HepG2 (cell line): ENCODE results near the gene SF3A2. TPM values are rescaled to one million over a fixed set of nuclear protein-coding genes. Genes with fewer than 3 reads are reported as not detected.
A peak's percentile ranks its signal among the peaks of the same experiment; 100 is the strongest.

Experiments used
- ETV5 ChIP-seq: IDR thresholded peaks from 2 replicates; pipeline ENCODE4 v1.6.1; 2018; ENCODE audit warnings: missing biosample characterization, missing genetic modification reagents, inconsistent platforms, borderline replicate concordance
- HNRNPL ChIP-seq: fragments of 200-400 bp; formaldehyde crosslinking; IDR thresholded peaks from 2 replicates; pipeline ENCODE4 v1.6.1; 2017; ENCODE audit warnings: mild to moderate bottlenecking, low read depth, low read length
- JUN ChIP-seq: sonication (generic); formaldehyde crosslinking; IDR thresholded peaks from 2 replicates; pipeline ENCODE4 v1.4.0; 2020; ENCODE audit warnings: mild to moderate bottlenecking, missing genetic modification reagents
- KDM5A ChIP-seq: fragments of 200-600 bp; sonication (generic); IDR thresholded peaks from 2 replicates; pipeline ENCODE4 v1.7.0; 2018; ENCODE audit warnings: antibody characterized with exemption, mild to moderate bottlenecking, low read length, borderline replicate concordance
- KLF15 ChIP-seq: sonication (generic); formaldehyde crosslinking; IDR thresholded peaks from 2 replicates; pipeline ENCODE4 v1.8.1; 2023; ENCODE audit warnings: borderline replicate concordance, mild to moderate bottlenecking, inconsistent platforms, missing genetic modification reagents, mixed read lengths
- KLF6 ChIP-seq: IDR thresholded peaks from 2 replicates; pipeline ENCODE4 v1.8.0; 2016; ENCODE audit warnings: missing biosample characterization, missing genetic modification reagents
- MTA3 ChIP-seq: sonication (generic); formaldehyde crosslinking; IDR thresholded peaks from 2 replicates; pipeline ENCODE4 v1.4.0; 2020; ENCODE audit warnings: missing genetic modification reagents
- MXD4 ChIP-seq: IDR thresholded peaks from 2 replicates; pipeline ENCODE4 v1.6.1; 2016; ENCODE audit warnings: mild to moderate bottlenecking, missing biosample characterization, missing genetic modification reagents
- REL ChIP-seq: sonication (generic); formaldehyde crosslinking; conservative IDR thresholded peaks from 2 replicates; pipeline ENCODE4 v1.8.0; 2022; ENCODE audit warnings: mild to moderate bottlenecking, missing genetic modification reagents, moderate library complexity
- ZFP36L1 ChIP-seq: sonication (generic); formaldehyde crosslinking; IDR thresholded peaks from 2 replicates; pipeline ENCODE4 v1.8.0; 2022; ENCODE audit warnings: mild to moderate bottlenecking, missing genetic modification reagents, moderate library complexity
- ZNF460 ChIP-seq: sonication (generic); formaldehyde crosslinking; IDR thresholded peaks from 2 replicates; pipeline ENCODE4 v1.5.1; 2020; ENCODE audit warnings: missing genetic modification reagents, mild to moderate bottlenecking, borderline replicate concordance
- ZNF543 ChIP-seq: sonication (generic); formaldehyde crosslinking; IDR thresholded peaks from 2 replicates; pipeline ENCODE4 v1.4.0; 2020; ENCODE audit warnings: mild to moderate bottlenecking, missing genetic modification reagents
- ZNF761 ChIP-seq: sonication (generic); formaldehyde crosslinking; conservative IDR thresholded peaks from 2 replicates; pipeline ENCODE4 v1.4.0; 2020; ENCODE audit warnings: mild to moderate bottlenecking, missing genetic modification reagents
- polyA plus RNA-seq, 8 experiments: library from polyadenylated mRNA; depleted of rRNA in 3 of 8; stranded (reverse) in 7 of 8; unstranded in 1 of 8; fragments of >200 nt; fragmentation: Illumina TruSeq in 4 of 8; extraction: Trizol in 4 of 8; gene quantifications; 2 replicates each; pipeline versions ENCODE4 v1.2.1 to v1.2.3, GENCODE V29; 2011 to 2016; ENCODE audit warnings: low read depth in 4 of 8, missing spikeins in 1 of 8, mixed read lengths in 1 of 8; ENCODE audit not compliant: insufficient read depth in 1 of 8
- total RNA-seq, 5 experiments: library from RNA; depleted of rRNA; stranded (reverse); fragments of >200 nt; fragmentation: Illumina TruSeq; extraction: Trizol; gene quantifications; 2 replicates each; pipeline ENCODE4 v1.2.3, GENCODE V29; 2016; ENCODE audit warnings: low read depth in 1 of 5
- TF ChIP-seq, protein P1 (sequence below): sonication (generic); formaldehyde crosslinking; IDR thresholded peaks from 2 replicates; pipeline ENCODE4 v1.8.1; 2023; ENCODE audit warnings: mild to moderate bottlenecking, inconsistent platforms, moderate library complexity, missing genetic modification reagents, borderline replicate concordance
- TF ChIP-seq, protein P2 (sequence below): sonication (generic); formaldehyde crosslinking; IDR thresholded peaks from 2 replicates; pipeline ENCODE4 v1.4.0; 2020; ENCODE audit warnings: missing genetic modification reagents
- TF ChIP-seq, protein P3 (sequence below): sonication (generic); formaldehyde crosslinking; IDR thresholded peaks from 2 replicates; pipeline ENCODE4 v1.8.0; 2022; ENCODE audit warnings: mild to moderate bottlenecking, missing genetic modification reagents, moderate library complexity
- TF ChIP-seq, protein P4 (sequence below): sonication (generic); formaldehyde crosslinking; IDR thresholded peaks from 2 replicates; pipeline ENCODE4 v1.4.0; 2020; ENCODE audit warnings: missing genetic modification reagents, borderline replicate concordance
- TF ChIP-seq, protein P5 (sequence below): IDR thresholded peaks from 2 replicates; pipeline ENCODE4 v1.6.1; 2016; ENCODE audit warnings: mild to moderate bottlenecking

The SF3A2 gene
- total and polyA plus RNA-seq, 2 of the 13 experiments (the other 11 are each of a cell fraction or from before 2014, with no cell fraction given) = 8.6 to 8.8 TPM

DNA sequence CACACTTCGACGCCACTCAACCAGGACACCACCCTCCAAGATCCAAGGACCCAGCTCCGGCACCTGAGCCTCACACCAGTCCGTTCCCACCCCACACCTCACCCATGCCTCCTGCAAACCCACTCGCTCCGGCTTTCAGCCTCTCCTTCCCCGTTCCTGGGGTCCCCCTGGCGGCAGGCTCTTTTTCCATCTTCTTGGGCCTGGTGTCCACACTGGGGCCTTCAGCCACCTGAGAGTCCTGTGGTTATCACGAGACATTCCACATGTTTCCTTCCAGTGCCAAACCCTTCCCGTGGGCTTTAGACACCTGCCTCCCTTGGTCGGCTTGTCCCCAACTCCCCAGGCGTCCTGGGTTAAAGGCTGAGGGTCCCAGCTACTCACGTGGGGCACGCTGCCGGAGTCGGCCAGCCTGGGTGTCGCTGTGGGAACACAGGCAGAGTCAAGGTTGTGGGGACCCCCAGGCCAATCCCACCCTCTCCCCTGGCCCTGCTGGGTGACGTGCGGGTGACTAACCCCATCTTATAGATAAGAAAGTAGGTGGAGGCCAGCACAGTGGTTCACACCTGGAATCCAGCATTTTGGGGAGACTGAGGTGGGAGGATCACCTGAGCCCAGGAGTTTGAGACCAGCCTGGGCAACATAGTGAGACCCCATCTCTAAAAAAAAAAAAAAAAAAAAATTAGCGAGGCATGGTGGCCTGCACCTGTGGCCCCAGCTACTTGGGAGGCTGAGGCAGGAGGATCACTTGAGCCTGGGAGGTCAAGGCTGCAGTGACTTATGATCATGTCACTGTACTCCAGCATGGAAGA, 17.6 kb downstream of the SF3A2 start (continued):
- TF ChIP-seq, protein P1, sequence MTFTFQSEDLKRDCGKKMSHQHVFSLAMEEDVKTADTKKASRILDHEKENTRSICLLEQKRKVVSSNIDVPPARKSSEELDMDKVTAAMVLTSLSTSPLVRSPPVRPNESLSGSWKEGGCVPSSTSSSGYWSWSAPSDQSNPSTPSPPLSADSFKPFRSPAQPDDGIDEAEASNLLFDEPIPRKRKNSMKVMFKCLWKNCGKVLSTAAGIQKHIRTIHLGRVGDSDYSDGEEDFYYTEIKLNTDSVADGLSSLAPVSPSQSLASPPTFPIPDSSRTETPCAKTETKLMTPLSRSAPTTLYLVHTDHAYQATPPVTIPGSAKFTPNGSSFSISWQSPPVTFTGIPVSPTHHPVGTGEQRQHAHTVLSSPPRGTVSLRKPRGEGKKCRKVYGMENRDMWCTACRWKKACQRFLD (CRISPR knock-in tag) = no peak
- TF ChIP-seq ETV5 (CRISPR knock-in tag) (no peak), REL (no peak), MTA3 (no peak), HNRNPL (peak; percentile 65; the same call in 1 of the 2 replicates), MXD4 (CRISPR knock-in tag) (no peak), ZFP36L1 (no peak), ZNF460 (CRISPR knock-in tag) (no peak), ZNF761 (no peak), KLF15 (no peak), KLF6 (no peak), ZNF543 (CRISPR knock-in tag) (no peak), JUN (CRISPR knock-in tag) (no peak), KDM5A (no peak)
- TF ChIP-seq, protein P2, sequence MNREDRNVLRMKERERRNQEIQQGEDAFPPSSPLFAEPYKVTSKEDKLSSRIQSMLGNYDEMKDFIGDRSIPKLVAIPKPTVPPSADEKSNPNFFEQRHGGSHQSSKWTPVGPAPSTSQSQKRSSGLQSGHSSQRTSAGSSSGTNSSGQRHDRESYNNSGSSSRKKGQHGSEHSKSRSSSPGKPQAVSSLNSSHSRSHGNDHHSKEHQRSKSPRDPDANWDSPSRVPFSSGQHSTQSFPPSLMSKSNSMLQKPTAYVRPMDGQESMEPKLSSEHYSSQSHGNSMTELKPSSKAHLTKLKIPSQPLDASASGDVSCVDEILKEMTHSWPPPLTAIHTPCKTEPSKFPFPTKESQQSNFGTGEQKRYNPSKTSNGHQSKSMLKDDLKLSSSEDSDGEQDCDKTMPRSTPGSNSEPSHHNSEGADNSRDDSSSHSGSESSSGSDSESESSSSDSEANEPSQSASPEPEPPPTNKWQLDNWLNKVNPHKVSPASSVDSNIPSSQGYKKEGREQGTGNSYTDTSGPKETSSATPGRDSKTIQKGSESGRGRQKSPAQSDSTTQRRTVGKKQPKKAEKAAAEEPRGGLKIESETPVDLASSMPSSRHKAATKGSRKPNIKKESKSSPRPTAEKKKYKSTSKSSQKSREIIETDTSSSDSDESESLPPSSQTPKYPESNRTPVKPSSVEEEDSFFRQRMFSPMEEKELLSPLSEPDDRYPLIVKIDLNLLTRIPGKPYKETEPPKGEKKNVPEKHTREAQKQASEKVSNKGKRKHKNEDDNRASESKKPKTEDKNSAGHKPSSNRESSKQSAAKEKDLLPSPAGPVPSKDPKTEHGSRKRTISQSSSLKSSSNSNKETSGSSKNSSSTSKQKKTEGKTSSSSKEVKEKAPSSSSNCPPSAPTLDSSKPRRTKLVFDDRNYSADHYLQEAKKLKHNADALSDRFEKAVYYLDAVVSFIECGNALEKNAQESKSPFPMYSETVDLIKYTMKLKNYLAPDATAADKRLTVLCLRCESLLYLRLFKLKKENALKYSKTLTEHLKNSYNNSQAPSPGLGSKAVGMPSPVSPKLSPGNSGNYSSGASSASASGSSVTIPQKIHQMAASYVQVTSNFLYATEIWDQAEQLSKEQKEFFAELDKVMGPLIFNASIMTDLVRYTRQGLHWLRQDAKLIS (CRISPR knock-in tag) = no peak
- TF ChIP-seq, protein P3, sequence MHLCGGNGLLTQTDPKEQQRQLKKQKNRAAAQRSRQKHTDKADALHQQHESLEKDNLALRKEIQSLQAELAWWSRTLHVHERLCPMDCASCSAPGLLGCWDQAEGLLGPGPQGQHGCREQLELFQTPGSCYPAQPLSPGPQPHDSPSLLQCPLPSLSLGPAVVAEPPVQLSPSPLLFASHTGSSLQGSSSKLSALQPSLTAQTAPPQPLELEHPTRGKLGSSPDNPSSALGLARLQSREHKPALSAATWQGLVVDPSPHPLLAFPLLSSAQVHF (CRISPR knock-in tag) = no peak
- TF ChIP-seq, protein P4, sequence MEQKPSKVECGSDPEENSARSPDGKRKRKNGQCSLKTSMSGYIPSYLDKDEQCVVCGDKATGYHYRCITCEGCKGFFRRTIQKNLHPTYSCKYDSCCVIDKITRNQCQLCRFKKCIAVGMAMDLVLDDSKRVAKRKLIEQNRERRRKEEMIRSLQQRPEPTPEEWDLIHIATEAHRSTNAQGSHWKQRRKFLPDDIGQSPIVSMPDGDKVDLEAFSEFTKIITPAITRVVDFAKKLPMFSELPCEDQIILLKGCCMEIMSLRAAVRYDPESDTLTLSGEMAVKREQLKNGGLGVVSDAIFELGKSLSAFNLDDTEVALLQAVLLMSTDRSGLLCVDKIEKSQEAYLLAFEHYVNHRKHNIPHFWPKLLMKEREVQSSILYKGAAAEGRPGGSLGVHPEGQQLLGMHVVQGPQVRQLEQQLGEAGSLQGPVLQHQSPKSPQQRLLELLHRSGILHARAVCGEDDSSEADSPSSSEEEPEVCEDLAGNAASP (CRISPR knock-in tag) = no peak
- TF ChIP-seq, protein P5, sequence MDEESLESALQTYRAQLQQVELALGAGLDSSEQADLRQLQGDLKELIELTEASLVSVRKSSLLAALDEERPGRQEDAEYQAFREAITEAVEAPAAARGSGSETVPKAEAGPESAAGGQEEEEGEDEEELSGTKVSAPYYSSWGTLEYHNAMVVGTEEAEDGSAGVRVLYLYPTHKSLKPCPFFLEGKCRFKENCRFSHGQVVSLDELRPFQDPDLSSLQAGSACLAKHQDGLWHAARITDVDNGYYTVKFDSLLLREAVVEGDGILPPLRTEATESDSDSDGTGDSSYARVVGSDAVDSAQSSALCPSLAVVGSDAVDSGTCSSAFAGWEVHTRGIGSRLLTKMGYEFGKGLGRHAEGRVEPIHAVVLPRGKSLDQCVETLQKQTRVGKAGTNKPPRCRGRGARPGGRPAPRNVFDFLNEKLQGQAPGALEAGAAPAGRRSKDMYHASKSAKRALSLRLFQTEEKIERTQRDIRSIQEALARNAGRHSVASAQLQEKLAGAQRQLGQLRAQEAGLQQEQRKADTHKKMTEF (CRISPR knock-in tag) = no peak
